Mucosa of rectum (tissue), 2 donors: ENCODE measurements around the gene CACNA1E.

Experiments used
- H3K27ac ChIP-seq, 2 donors: one replicate each; pipeline ENCODE4 v1.7.0; 2013; ENCODE audit warnings: inconsistent platforms in 2 of 2, low read depth in 2 of 2, low read length in 2 of 2
- H3K27me3 ChIP-seq, 2 donors: one replicate each; pipeline ENCODE4 v1.7.0; 2013; ENCODE audit warnings: low read length in 2 of 2; ENCODE audit not compliant: control insufficient read depth in 2 of 2, insufficient read depth in 2 of 2
- H3K36me3 ChIP-seq, 2 donors: one replicate each; pipeline ENCODE4 v1.7.0; 2013; ENCODE audit warnings: low read length in 2 of 2; ENCODE audit not compliant: control insufficient read depth in 2 of 2, insufficient read depth in 2 of 2
- H3K4me1 ChIP-seq, 2 donors: one replicate each; pipeline ENCODE4 v1.7.0; 2013; ENCODE audit warnings: low read length in 2 of 2, mild to moderate bottlenecking in 1 of 2; ENCODE audit not compliant: control insufficient read depth in 2 of 2, insufficient read depth in 2 of 2
- H3K4me3 ChIP-seq, 2 donors: one replicate each; pipeline ENCODE4 v1.7.0; 2013; ENCODE audit warnings: low read length in 2 of 2
- H3K9ac ChIP-seq, 2 donors: one replicate each; pipeline ENCODE4 v1.7.0; 2013; ENCODE audit warnings: low read length in 2 of 2, low read depth in 1 of 2, mild to moderate bottlenecking in 1 of 2
- H3K9me3 ChIP-seq, 2 donors: one replicate each; pipeline ENCODE4 v1.7.0; 2013; ENCODE audit warnings: low read length in 2 of 2; ENCODE audit not compliant: control insufficient read depth in 2 of 2
- donor health status: healthy.
- donor health status: Normal muscosa, but diverticular disease.

Gene CACNA1E

DNA sequence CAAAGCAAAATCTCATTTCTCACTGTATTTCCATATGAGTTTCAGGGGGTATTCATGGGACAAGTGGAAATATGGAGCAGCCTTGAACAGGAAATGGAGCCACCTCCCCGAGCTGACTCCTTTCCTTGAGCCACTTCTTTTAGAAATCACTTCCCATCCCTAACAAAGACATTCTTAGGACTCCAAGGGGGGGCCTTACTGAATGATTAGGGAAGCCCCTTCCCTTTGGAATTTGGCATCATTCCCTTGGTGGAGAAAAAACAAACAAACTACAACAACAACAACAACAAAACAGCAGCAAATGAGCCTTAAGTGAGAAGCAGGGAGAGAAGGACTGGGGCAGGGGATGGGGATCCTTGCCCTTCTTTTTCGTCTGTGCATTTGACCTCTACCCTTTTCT lies 299.9 kb downstream of the CACNA1E start:
- Histone ChIP-seq H3K27ac (no peak overlapping the region), H3K27me3 (no peaks in the 10 kb centered on the region), H3K9me3 (no peaks in the 10 kb centered on the region), H3K4me1 (no peaks in the 10 kb centered on the region), H3K36me3 (no peaks in the 10 kb centered on the region), H3K4me3 (no peak overlapping the region), H3K9ac (no peak overlapping the region)

DNA sequence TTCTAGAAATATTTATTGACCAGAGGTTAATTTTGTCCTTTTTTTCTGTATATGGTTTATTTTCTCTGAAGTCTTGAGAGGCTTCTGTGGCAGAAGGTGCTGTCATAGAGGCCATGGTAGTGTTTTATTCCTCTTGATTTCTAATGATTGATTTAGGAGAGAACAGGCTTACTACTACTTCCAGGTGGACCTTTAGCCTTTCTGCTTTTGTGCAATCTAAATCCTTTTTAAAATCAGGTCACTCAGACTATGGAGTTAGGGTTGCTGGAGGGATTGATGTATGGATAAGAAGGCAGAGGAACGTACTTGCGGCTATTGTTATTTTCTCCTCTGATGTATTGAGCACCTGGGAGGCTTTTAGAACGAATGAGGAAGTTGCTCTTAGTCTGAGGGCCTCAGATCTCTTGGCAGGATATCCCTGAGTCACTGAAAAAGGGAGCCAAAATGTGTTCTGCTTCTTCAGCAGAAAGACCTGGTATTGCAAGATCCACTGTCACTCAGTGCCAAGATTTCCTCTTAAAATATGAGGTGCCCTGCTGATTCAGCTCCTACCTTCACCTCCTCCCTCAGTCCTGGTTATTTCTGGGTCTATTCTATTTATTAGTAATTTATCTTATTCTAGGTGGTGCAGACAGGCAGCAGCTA lies 300.8 kb downstream of the CACNA1E start:
- Histone ChIP-seq H3K4me3 (no peak overlapping the region), H3K27me3 (no peaks in the 10 kb centered on the region), H3K4me1 (no peaks in the 10 kb centered on the region), H3K36me3 (no peaks in the 10 kb centered on the region), H3K9me3 (no peaks in the 10 kb centered on the region), H3K27ac (no peak overlapping the region), H3K9ac (no peak overlapping the region)

DNA sequence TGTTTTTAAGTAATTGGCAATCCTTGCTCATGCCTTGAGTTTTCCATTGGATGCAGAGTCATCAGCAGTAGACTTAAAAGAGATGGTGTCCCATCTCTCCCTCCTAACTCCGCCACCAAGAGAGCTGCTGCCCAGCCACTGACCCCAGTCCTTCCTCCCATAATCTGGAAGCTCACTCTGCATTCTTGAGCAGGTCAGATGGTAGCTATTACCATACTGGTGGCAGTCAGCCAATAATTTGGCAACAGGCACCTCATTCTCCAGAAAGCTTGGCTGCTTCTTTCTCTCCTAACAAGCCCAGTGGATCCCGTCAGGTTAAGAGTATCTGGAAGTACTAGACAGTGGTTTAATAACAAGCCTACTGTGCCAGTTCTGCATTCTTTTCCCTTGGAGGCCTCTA lies 306.1 kb downstream of the CACNA1E start:
- H3K9me3 ChIP-seq = no peaks in the 10 kb centered on the region
- H3K4me3 ChIP-seq = no peak overlapping the region
- H3K27me3 ChIP-seq = no peaks in the 10 kb centered on the region
- H3K9ac ChIP-seq = no peak overlapping the region
- H3K36me3 ChIP-seq = no peaks in the 10 kb centered on the region
- H3K27ac ChIP-seq = no peak overlapping the region
- no peaks in the 10 kb centered on the region for H3K4me1 ChIP-seq

DNA sequence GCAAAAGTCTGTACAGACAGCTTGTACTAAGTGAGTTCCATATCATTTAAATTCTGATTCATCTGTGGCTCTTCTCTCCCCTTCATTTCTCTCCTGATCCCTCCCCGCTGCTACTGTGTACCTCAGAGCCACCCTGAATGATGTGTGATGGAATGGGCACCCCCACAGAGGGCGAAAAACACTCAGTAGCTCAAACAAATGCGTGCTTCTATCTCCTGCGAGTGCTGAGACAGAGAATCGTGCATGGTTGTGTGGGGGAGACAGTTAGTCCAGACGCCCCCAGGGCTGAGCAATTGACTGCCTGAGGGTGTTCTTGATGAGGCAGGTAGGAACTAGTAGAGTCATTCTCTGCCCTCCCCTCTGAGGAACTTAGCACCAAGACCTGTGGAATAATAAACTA lies 308.4 kb downstream of the CACNA1E start:
- Histone ChIP-seq H3K27ac (no peak overlapping the region), H3K4me1 (no peaks in the 10 kb centered on the region), H3K27me3 (no peaks in the 10 kb centered on the region)

DNA sequence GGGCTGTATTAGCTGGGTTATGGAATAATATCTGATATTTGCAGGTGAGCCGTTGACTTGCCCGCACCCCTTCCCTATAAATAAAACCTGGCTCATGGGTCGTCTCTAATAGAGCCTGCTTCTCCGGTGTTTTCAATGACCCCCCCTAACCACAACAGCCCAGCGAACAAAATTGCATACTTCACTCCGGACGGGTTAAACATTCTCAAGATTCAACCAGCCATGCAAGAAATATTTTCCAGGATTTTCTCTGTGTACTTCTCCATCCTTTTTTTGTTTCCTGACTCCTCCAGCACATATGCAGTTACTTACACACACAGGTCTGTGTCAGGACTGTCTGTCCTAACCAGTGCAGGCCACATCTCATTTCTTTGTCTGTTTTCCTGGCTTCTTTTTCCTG lies 310.5 kb downstream of the CACNA1E start:
- H3K4me1 ChIP-seq = no peaks in the 10 kb centered on the region
- no peak overlapping the region for H3K9ac ChIP-seq
- H3K4me3 ChIP-seq = no peak overlapping the region
- no peaks in the 10 kb centered on the region for H3K27me3 ChIP-seq
- H3K27ac ChIP-seq = no peak overlapping the region
- H3K9me3 ChIP-seq = no peaks in the 10 kb centered on the region
- H3K36me3 ChIP-seq = no peaks in the 10 kb centered on the region

More for the DNA sequence above, 308.4 kb downstream of the CACNA1E start:
- Histone ChIP-seq H3K9me3 (no peaks in the 10 kb centered on the region), H3K9ac (no peak overlapping the region), H3K36me3 (no peaks in the 10 kb centered on the region), H3K4me3 (no peak overlapping the region)

- Histone ChIP-seq H3K27me3 (no peaks in the 10 kb centered on the region), H3K27ac (no peak overlapping the region), H3K4me1 (no peaks in the 10 kb centered on the region), H3K9me3 (no peaks in the 10 kb centered on the region), H3K9ac (no peak overlapping the region), H3K4me3 (no peak overlapping the region), H3K36me3 (no peaks in the 10 kb centered on the region)
Measured at GRCh38 chr1:181794332-181794731, 311.0 kb downstream of the CACNA1E start.

GRCh38 chr1:181798191-181798926 lies 315.0 kb downstream of the CACNA1E start:
- Histone ChIP-seq H3K27ac (no peak overlapping the region), H3K9ac (no peak overlapping the region), H3K4me1 (no peaks in the 10 kb centered on the region), H3K36me3 (no peaks in the 10 kb centered on the region), H3K4me3 (no peak overlapping the region), H3K9me3 (no peaks in the 10 kb centered on the region), H3K27me3 (no peaks in the 10 kb centered on the region)

DNA sequence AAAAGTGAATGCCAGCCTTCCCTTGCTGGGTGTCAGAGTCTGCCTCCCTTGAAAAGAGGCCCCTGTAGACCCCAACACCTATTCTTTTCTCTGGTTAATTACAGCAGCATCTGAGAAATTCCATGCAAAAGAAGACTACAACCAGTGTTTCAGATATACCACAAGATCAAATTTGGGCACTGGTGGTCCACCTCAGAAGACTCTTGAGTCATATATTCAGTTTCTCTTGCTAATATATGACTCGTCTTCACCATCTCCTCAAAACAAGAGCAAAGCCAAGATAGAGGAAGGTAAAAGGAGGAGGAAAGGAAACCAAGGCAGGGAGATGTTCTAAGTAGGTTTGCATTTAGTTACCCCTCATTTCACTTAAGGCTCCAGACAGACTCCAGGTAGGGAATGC lies 318.3 kb downstream of the CACNA1E start:
- no peaks in the 10 kb centered on the region for H3K36me3 ChIP-seq
- no peak overlapping the region for H3K9ac ChIP-seq
- H3K27me3 ChIP-seq = no peaks in the 10 kb centered on the region
- H3K4me1 ChIP-seq = no peaks in the 10 kb centered on the region
- H3K4me3 ChIP-seq = no peak overlapping the region
- H3K9me3 ChIP-seq = no peaks in the 10 kb centered on the region
- no peak overlapping the region for H3K27ac ChIP-seq

GRCh38 chr1:181802466-181802865 lies 319.1 kb downstream of the CACNA1E start:
- no peak overlapping the region for H3K4me3 ChIP-seq
- no peaks in the 10 kb centered on the region for H3K27me3 ChIP-seq
- no peak overlapping the region for H3K27ac ChIP-seq
- H3K9ac ChIP-seq = no peak overlapping the region
- no peaks in the 10 kb centered on the region for H3K36me3 ChIP-seq
- H3K4me1 ChIP-seq = no peaks in the 10 kb centered on the region
- H3K9me3 ChIP-seq = no peaks in the 10 kb centered on the region

DNA sequence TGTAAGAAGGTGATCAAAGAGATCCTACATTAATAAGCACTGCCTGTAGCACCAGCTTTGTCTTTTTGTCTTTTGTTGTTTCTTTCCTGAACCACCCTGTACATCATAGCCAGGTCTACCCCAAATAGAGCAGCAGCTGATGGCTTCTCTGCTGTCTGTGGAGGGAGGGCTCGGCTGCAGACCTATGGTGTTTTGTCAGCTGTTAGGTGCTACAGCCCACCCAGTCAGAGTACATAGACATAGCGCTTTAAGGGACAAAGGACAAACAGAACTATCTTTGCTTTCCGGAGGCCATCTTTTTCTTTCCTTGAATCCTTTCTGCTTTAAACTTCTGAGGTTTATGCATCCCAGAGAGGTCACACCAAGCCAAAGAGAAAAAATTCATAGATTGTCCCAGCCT lies 320.1 kb downstream of the CACNA1E start:
- Histone ChIP-seq H3K4me3 (no peak overlapping the region), H3K27ac (no peak overlapping the region), H3K36me3 (no peaks in the 10 kb centered on the region), H3K4me1 (no peaks in the 10 kb centered on the region), H3K9me3 (no peaks in the 10 kb centered on the region), H3K9ac (no peak overlapping the region), H3K27me3 (no peaks in the 10 kb centered on the region)
